WTC11 (cell line): ENCODE measurements around the gene TSSC4. TPM values are rescaled to one million over a fixed set of nuclear protein-coding genes. Genes with fewer than 3 reads are reported as not detected.

Experiments
- ATAC-seq: fragments of 200-7000 bp; cut with Tn5 transposase; 2 replicates; pipeline ENCODE4 v1.10.0; 2021; ENCODE audit warnings: mild to moderate bottlenecking, moderate library complexity
- CTCF ChIA-PET: fragments of 300-600 bp; sonication (Branson Sonifier 250); formaldehyde crosslinking; loops from one replicate; lab custom pipeline; 2021; ENCODE audit warnings: antibody characterized with exemption; lab: Charles Lee
- POLR2A ChIA-PET: fragments of 350-600 bp; sonication (Branson Sonifier 250); formaldehyde crosslinking; loops from one replicate; lab custom pipeline; 2021; ENCODE audit warnings: antibody characterized with exemption; lab: Charles Lee
- DNase-seq: peaks from one replicate; pipeline ENCODE4 v3.0.0; 2021; ENCODE audit warnings: low spot score
- H3K27ac Mint-ChIP-seq: 2 replicates; pipeline ENCODE4 v1.8.0; 2021; ENCODE audit warnings: mixed read lengths
- H3K27me3 Mint-ChIP-seq: 2 replicates; pipeline ENCODE4 v1.8.0; 2021; ENCODE audit warnings: low read depth, mild to moderate bottlenecking, moderate library complexity, mixed read lengths
- H3K36me3 Mint-ChIP-seq: 2 replicates; pipeline ENCODE4 v1.8.0; 2021; ENCODE audit warnings: mixed read lengths
- H3K4me1 Mint-ChIP-seq: 2 replicates; pipeline ENCODE4 v1.8.0; 2022; ENCODE audit warnings: mixed read lengths
- H3K4me3 Mint-ChIP-seq: 2 replicates; pipeline ENCODE4 v1.8.0; 2021; ENCODE audit warnings: mild to moderate bottlenecking, moderate library complexity, mixed read lengths
- H3K9me3 Mint-ChIP-seq: 2 replicates; pipeline ENCODE4 v1.8.0; 2021; ENCODE audit warnings: mixed read lengths
- EMX1 ChIP-seq: fragments of 250-450 bp; sonication (Bioruptor Pico); IDR thresholded peaks from 2 replicates; pipeline ENCODE4 v1.8.0; 2021; ENCODE audit warnings: mild to moderate bottlenecking
- ESRRA ChIP-seq: sonication (generic); formaldehyde crosslinking; IDR thresholded peaks from 2 replicates; pipeline ENCODE4 v1.8.1; 2022; ENCODE audit warnings: mild to moderate bottlenecking, missing genetic modification reagents, borderline replicate concordance
- ETV6 ChIP-seq: sonication (generic); formaldehyde crosslinking; IDR thresholded peaks from 2 replicates; pipeline ENCODE4 v1.8.1; 2022; ENCODE audit warnings: mild to moderate bottlenecking, missing genetic modification reagents
- GABPB1 ChIP-seq: sonication (generic); formaldehyde crosslinking; IDR thresholded peaks from 2 replicates; pipeline ENCODE4 v1.8.1; 2023; ENCODE audit warnings: mild to moderate bottlenecking, missing genetic modification reagents
- GRHL2 ChIP-seq: fragments of 250-450 bp; sonication (Bioruptor Pico); IDR thresholded peaks from 2 replicates; pipeline ENCODE4 v1.8.0; 2022; ENCODE audit warnings: mild to moderate bottlenecking, moderate library complexity; ENCODE audit not compliant: insufficient replicate concordance, severe bottlenecking
- NFE2L1 ChIP-seq: sonication (generic); formaldehyde crosslinking; IDR thresholded peaks from 2 replicates; pipeline ENCODE4 v1.8.1; 2023; ENCODE audit warnings: missing genetic modification reagents
- NR3C1 ChIP-seq: sonication (generic); formaldehyde crosslinking; conservative IDR thresholded peaks from 2 replicates; pipeline ENCODE4 v1.8.1; 2023; ENCODE audit warnings: low read depth, mild to moderate bottlenecking, missing genetic modification reagents
- PRRX2 ChIP-seq: fragments of 250-450 bp; sonication (Bioruptor Pico); IDR thresholded peaks from 2 replicates; pipeline ENCODE4 v1.8.0; 2021; ENCODE audit warnings: mild to moderate bottlenecking
- RELA ChIP-seq: sonication (generic); formaldehyde crosslinking; IDR thresholded peaks from 2 replicates; pipeline ENCODE4 v1.8.1; 2022; ENCODE audit warnings: missing genetic modification reagents, mild to moderate bottlenecking, borderline replicate concordance
- SP1 ChIP-seq: sonication (generic); formaldehyde crosslinking; conservative IDR thresholded peaks from 2 replicates; pipeline ENCODE4 v1.8.1; 2022; ENCODE audit warnings: missing genetic modification reagents
- ZBTB21 ChIP-seq: sonication (generic); formaldehyde crosslinking; IDR thresholded peaks from 2 replicates; pipeline ENCODE4 v1.8.1; 2023; ENCODE audit warnings: mild to moderate bottlenecking, missing genetic modification reagents, borderline replicate concordance
- ZNF121 ChIP-seq: sonication (generic); formaldehyde crosslinking; IDR thresholded peaks from 2 replicates; pipeline ENCODE4 v1.8.0; 2023; ENCODE audit warnings: missing genetic modification reagents
- ZNF138 ChIP-seq: sonication (generic); formaldehyde crosslinking; conservative IDR thresholded peaks from 2 replicates; pipeline ENCODE4 v1.8.1; 2022; ENCODE audit warnings: mild to moderate bottlenecking, moderate library complexity, missing genetic modification reagents
- ZNF263 ChIP-seq: sonication (generic); formaldehyde crosslinking; IDR thresholded peaks from 2 replicates; pipeline ENCODE4 v1.8.1; 2022; ENCODE audit warnings: low read depth, mild to moderate bottlenecking, moderate library complexity, missing genetic modification reagents
- ZNF396 ChIP-seq: fragments of 250-450 bp; sonication (Bioruptor Pico); IDR thresholded peaks from 2 replicates; pipeline ENCODE4 v1.8.0; 2021; ENCODE audit warnings: mild to moderate bottlenecking, moderate library complexity, borderline replicate concordance
- ZNF423 ChIP-seq: fragments of 250-450 bp; sonication (Bioruptor Pico); IDR thresholded peaks from 2 replicates; pipeline ENCODE4 v2.1.2; 2022; ENCODE audit warnings: mild to moderate bottlenecking, moderate library complexity
- total RNA-seq: library from RNA; stranded (reverse); gene quantifications from 3 replicates; pipeline ENCODE4 v1.2.3, GENCODE V29; 2021
- TF ChIP-seq, protein P1 (sequence below): fragments of 250-450 bp; sonication (Bioruptor Pico); IDR thresholded peaks from 2 replicates; pipeline ENCODE4 v1.9.0; 2021; ENCODE audit warnings: mild to moderate bottlenecking, borderline replicate concordance
- TF ChIP-seq, protein P2 (sequence below): sonication (generic); formaldehyde crosslinking; IDR thresholded peaks from 2 replicates; pipeline ENCODE4 v1.8.0; 2022; ENCODE audit warnings: mild to moderate bottlenecking, missing genetic modification reagents
- TF ChIP-seq, protein P3 (sequence below): fragments of 250-450 bp; sonication (Bioruptor Pico); IDR thresholded peaks from 2 replicates; pipeline ENCODE4 v1.8.0; 2021; ENCODE audit warnings: mild to moderate bottlenecking
- TF ChIP-seq, protein P4 (sequence below): fragments of 200-600 bp; IDR thresholded peaks from 2 replicates; pipeline ENCODE4 v1.8.0; 2022; ENCODE audit warnings: antibody characterized with exemption

Gene TSSC4
- total RNA-seq, 1 experiment from 2014 or later, result 41.4 TPM

- TF ChIP-seq, protein P1, sequence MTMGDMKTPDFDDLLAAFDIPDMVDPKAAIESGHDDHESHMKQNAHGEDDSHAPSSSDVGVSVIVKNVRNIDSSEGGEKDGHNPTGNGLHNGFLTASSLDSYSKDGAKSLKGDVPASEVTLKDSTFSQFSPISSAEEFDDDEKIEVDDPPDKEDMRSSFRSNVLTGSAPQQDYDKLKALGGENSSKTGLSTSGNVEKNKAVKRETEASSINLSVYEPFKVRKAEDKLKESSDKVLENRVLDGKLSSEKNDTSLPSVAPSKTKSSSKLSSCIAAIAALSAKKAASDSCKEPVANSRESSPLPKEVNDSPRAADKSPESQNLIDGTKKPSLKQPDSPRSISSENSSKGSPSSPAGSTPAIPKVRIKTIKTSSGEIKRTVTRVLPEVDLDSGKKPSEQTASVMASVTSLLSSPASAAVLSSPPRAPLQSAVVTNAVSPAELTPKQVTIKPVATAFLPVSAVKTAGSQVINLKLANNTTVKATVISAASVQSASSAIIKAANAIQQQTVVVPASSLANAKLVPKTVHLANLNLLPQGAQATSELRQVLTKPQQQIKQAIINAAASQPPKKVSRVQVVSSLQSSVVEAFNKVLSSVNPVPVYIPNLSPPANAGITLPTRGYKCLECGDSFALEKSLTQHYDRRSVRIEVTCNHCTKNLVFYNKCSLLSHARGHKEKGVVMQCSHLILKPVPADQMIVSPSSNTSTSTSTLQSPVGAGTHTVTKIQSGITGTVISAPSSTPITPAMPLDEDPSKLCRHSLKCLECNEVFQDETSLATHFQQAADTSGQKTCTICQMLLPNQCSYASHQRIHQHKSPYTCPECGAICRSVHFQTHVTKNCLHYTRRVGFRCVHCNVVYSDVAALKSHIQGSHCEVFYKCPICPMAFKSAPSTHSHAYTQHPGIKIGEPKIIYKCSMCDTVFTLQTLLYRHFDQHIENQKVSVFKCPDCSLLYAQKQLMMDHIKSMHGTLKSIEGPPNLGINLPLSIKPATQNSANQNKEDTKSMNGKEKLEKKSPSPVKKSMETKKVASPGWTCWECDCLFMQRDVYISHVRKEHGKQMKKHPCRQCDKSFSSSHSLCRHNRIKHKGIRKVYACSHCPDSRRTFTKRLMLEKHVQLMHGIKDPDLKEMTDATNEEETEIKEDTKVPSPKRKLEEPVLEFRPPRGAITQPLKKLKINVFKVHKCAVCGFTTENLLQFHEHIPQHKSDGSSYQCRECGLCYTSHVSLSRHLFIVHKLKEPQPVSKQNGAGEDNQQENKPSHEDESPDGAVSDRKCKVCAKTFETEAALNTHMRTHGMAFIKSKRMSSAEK (CRISPR knock-in tag), result no peak
- TF ChIP-seq, protein P2, sequence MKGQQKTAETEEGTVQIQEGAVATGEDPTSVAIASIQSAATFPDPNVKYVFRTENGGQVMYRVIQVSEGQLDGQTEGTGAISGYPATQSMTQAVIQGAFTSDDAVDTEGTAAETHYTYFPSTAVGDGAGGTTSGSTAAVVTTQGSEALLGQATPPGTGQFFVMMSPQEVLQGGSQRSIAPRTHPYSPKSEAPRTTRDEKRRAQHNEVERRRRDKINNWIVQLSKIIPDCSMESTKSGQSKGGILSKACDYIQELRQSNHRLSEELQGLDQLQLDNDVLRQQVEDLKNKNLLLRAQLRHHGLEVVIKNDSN (CRISPR knock-in tag), result no peak
Observed at GRCh38 chr11:2395856-2396255, 4.7 kb upstream of the TSSC4 start (continued).

DNA sequence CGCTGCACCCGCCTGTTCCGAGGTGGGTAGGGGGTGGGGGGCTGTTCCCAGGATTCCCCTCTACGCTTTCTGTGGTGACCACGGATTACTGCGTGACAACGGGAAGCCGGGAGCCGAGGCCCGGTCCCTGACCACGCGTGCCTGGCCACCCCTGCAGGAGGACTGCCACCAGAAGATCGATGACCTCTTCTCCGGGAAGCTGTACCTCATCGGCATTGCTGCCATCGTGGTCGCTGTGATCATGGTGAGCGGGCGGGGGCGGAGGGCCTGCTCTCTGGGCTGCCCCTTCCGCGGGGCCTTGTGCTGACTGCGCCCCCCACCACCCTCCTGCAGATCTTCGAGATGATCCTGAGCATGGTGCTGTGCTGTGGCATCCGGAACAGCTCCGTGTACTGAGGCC lies 4.1 kb upstream of the TSSC4 start:
- Mint-ChIP-seq H3K36me3 (peaks cover 9% of the 10 kb centered on the region), H3K27me3 (no peaks in the 10 kb centered on the region), H3K9me3 (no peaks in the 10 kb centered on the region), H3K4me3 (no peak overlapping the region), H3K27ac (no peak overlapping the region), H3K4me1 (peaks cover 4% of the 10 kb centered on the region; the same call in 1 of the 2 replicates)
- DNase-seq, result no peak
- no peak for ATAC-seq
- ChIA-PET POLR2A (no interaction called here), CTCF (interaction anchor here (6.2 kb wide), 1 partner anchor 91 kb away, joined by 62 read pairs; no protein-coding TSS in a partner anchor)
- TF ChIP-seq, protein P3, sequence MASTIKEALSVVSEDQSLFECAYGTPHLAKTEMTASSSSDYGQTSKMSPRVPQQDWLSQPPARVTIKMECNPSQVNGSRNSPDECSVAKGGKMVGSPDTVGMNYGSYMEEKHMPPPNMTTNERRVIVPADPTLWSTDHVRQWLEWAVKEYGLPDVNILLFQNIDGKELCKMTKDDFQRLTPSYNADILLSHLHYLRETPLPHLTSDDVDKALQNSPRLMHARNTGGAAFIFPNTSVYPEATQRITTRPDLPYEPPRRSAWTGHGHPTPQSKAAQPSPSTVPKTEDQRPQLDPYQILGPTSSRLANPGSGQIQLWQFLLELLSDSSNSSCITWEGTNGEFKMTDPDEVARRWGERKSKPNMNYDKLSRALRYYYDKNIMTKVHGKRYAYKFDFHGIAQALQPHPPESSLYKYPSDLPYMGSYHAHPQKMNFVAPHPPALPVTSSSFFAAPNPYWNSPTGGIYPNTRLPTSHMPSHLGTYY (CRISPR knock-in tag), result no peak
- TF ChIP-seq EMX1 (CRISPR knock-in tag), result no peak
- TF ChIP-seq PRRX2 (CRISPR knock-in tag), result no peak
- no peak for TF ChIP-seq GABPB1
- no peak for TF ChIP-seq ZNF396 (CRISPR knock-in tag)
- no peak for TF ChIP-seq ZNF423
- TF ChIP-seq ZBTB21 (CRISPR knock-in tag), result no peak
- TF ChIP-seq ZNF138, result no peak

GRCh38 chr11:2397005-2397404 lies 3.5 kb upstream of the TSSC4 start:
- Mint-ChIP-seq H3K9me3 (no peaks in the 10 kb centered on the region), H3K4me1 (peaks cover 5% of the 10 kb centered on the region; the same call in 1 of the 2 replicates), H3K27ac (no peak overlapping the region), H3K4me3 (no peak overlapping the region), H3K27me3 (no peaks in the 10 kb centered on the region), H3K36me3 (peaks cover 9% of the 10 kb centered on the region)
- ChIA-PET POLR2A (no interaction called here), CTCF (interaction anchor here (6.2 kb wide), 1 partner anchor 92 kb away, joined by 62 read pairs; no protein-coding TSS in a partner anchor)
- ATAC-seq, result no peak
- no peak for DNase-seq
- TF ChIP-seq RELA (CRISPR knock-in tag), result no peak
- TF ChIP-seq ZNF263, result no peak
- no peak for TF ChIP-seq ESRRA
- TF ChIP-seq, protein P4, sequence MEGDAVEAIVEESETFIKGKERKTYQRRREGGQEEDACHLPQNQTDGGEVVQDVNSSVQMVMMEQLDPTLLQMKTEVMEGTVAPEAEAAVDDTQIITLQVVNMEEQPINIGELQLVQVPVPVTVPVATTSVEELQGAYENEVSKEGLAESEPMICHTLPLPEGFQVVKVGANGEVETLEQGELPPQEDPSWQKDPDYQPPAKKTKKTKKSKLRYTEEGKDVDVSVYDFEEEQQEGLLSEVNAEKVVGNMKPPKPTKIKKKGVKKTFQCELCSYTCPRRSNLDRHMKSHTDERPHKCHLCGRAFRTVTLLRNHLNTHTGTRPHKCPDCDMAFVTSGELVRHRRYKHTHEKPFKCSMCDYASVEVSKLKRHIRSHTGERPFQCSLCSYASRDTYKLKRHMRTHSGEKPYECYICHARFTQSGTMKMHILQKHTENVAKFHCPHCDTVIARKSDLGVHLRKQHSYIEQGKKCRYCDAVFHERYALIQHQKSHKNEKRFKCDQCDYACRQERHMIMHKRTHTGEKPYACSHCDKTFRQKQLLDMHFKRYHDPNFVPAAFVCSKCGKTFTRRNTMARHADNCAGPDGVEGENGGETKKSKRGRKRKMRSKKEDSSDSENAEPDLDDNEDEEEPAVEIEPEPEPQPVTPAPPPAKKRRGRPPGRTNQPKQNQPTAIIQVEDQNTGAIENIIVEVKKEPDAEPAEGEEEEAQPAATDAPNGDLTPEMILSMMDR, result no peak
- no peak for TF ChIP-seq GABPB1
- no peak for TF ChIP-seq SP1 (CRISPR knock-in tag)
- TF ChIP-seq NR3C1 (CRISPR knock-in tag), result no peak
- no peak for TF ChIP-seq ZNF121
- no peak for TF ChIP-seq ZNF396 (CRISPR knock-in tag)
- no peak for TF ChIP-seq ETV6 (CRISPR knock-in tag)
- TF ChIP-seq, protein P1 (CRISPR knock-in tag), result no peak
- TF ChIP-seq NFE2L1 (CRISPR knock-in tag), result no peak
- no peak for TF ChIP-seq GRHL2 (CRISPR knock-in tag)
